PC-9 (cell line): ENCODE measurements around the gene SYAP1. TPM values are rescaled to one million over a fixed set of nuclear protein-coding genes. Genes with fewer than 3 reads are reported as not detected.
"Not testable (repeated sequence)": the region's sequence is repeated elsewhere in the genome, so short reads cannot be mapped to it uniquely, and the experiment has no call there.

ENCODE experiments used
- BruUV-seq: library from RNA; stranded (reverse); fragments of 400-500 nt; replicated peaks from 2 replicates; lab custom pipeline; 2021; lab: Mats Ljungman, UMichigan
- CTCF ChIA-PET: fragments of 300-600 bp; sonication (Branson Sonifier 250); formaldehyde crosslinking; loops from one replicate; lab custom pipeline; 2022; ENCODE audit warnings: antibody characterized with exemption; lab: Charles Lee
- POLR2A ChIA-PET: fragments of 300-600 bp; sonication (Branson Sonifier 250); formaldehyde crosslinking; loops from one replicate; lab custom pipeline; 2022; ENCODE audit warnings: antibody characterized with exemption; ENCODE audit not compliant: unreplicated experiment; lab: Charles Lee
- DNase-seq, 2 experiments: peaks; one replicate each; pipeline versions ENCODE4 v3.0.0 to v3.0.0-alpha.2; 2015 to 2022; ENCODE audit warnings: mixed read lengths in 1 of 2
- H2AFZ ChIP-seq: fragments of 200-600 bp; sonication (generic); 2 replicates; pipeline ENCODE4 v1.8.1; 2017; ENCODE audit warnings: antibody characterized with exemption
- H3F3A ChIP-seq: fragments of 200-600 bp; sonication (generic); 2 replicates; pipeline ENCODE4 v1.8.1; 2017; ENCODE audit warnings: antibody characterized with exemption, mild to moderate bottlenecking, low read depth; ENCODE audit not compliant: insufficient read depth
- H3K27ac ChIP-seq: fragments of 200-600 bp; sonication (generic); 2 replicates; pipeline ENCODE4 v1.6.1; 2016; ENCODE audit warnings: mixed run types
- H3K27me3 ChIP-seq: fragments of 200-600 bp; sonication (generic); 2 replicates; pipeline ENCODE4 v1.6.1; 2016; ENCODE audit warnings: low read depth, mixed run types; ENCODE audit not compliant: insufficient read depth
- H3K36me3 ChIP-seq: fragments of 200-600 bp; sonication (generic); 2 replicates; pipeline ENCODE4 v1.6.1; 2016; ENCODE audit warnings: low read depth, mixed run types
- H3K4me1 ChIP-seq: fragments of 200-600 bp; sonication (generic); replicated peaks from 2 replicates; pipeline ENCODE4 v1.6.1; 2016; ENCODE audit warnings: mixed run types; ENCODE audit not compliant: insufficient read depth
- H3K4me2 ChIP-seq: fragments of 200-600 bp; sonication (generic); 2 replicates; pipeline ENCODE4 v1.6.1; 2017; ENCODE audit warnings: mixed run types
- H3K4me3 ChIP-seq: fragments of 200-600 bp; sonication (generic); 2 replicates; pipeline ENCODE4 v1.6.1; 2016; ENCODE audit warnings: mixed run types
- H3K79me2 ChIP-seq: fragments of 200-600 bp; sonication (generic); 2 replicates; pipeline ENCODE4 v1.6.1; 2017; ENCODE audit warnings: low read depth, mixed run types
- H3K9me2 ChIP-seq: fragments of 200-600 bp; sonication (generic); 2 replicates; pipeline ENCODE4 v1.8.1; 2017; ENCODE audit warnings: mild to moderate bottlenecking; ENCODE audit not compliant: insufficient read depth
- H3K9me3 ChIP-seq: fragments of 200-600 bp; sonication (generic); 2 replicates; pipeline ENCODE4 v1.8.1; 2016; ENCODE audit warnings: low read depth; ENCODE audit not compliant: insufficient read depth
- H4K20me1 ChIP-seq: fragments of 200-600 bp; sonication (generic); 2 replicates; pipeline ENCODE4 v1.8.1; 2017; ENCODE audit not compliant: insufficient read depth
- CTCF ChIP-seq: fragments of 200-600 bp; sonication (generic); conservative IDR thresholded peaks from 2 replicates; pipeline ENCODE4 v1.6.1; 2017; ENCODE audit warnings: mixed run types, antibody characterized with exemption, mild to moderate bottlenecking, moderate library complexity
- EZH2 ChIP-seq: fragments of 200-600 bp; sonication (generic); IDR thresholded peaks from 2 replicates; pipeline ENCODE4 v1.8.0; 2017; ENCODE audit warnings: antibody characterized with exemption, low read depth
- intact Hi-C: fragments of 100-400 bp; cut with micrococcal nuclease; formaldehyde crosslinking; loops from one replicate; pipeline ENCODE4 v1.10.0; 2022; ENCODE audit not compliant: unreplicated experiment
- total RNA-seq: library from RNA; stranded (reverse); gene quantifications from 2 replicates; pipeline ENCODE4 v1.2.3, GENCODE V29; 2021

The SYAP1 gene
- total RNA-seq, 1 experiment from 2014 or later, result 41.2 TPM

- H3K36me3 ChIP-seq, result no peaks in the 10 kb centered on the region
- no TSS peak for BruUV-seq
- POLR2A ChIA-PET, result no interaction called here
- H3K4me1 ChIP-seq, result 0 out of 2 replicates have a peak, but pooled peaks cover 6% of the 10 kb centered on the region
- DNase-seq, result no peak
- H3F3A ChIP-seq, result peaks cover 14% of the 10 kb centered on the region; the same call in 1 of the 2 replicates
- no peaks in the 10 kb centered on the region for H3K27me3 ChIP-seq
- 0 out of 2 replicates have a peak overlapping the region, but pooled peaks have one; percentile 16 for H3K27ac ChIP-seq
- intact Hi-C loops, result no loop called here
- CTCF ChIA-PET, result no interaction called here
- peak overlapping the region; percentile 28; the same call in 1 of the 2 replicates for H3K4me2 ChIP-seq
- no peaks in the 10 kb centered on the region for H3K9me2 ChIP-seq
- no peaks in the 10 kb centered on the region for H3K9me3 ChIP-seq
- H2AFZ ChIP-seq, result no peak overlapping the region
- H4K20me1 ChIP-seq, result peaks cover 9% of the 10 kb centered on the region; the same call in 1 of the 2 replicates
- H3K4me3 ChIP-seq, result no peak overlapping the region
- peaks cover 69% of the 10 kb centered on the region for H3K79me2 ChIP-seq
- TF ChIP-seq CTCF, result no peak
- TF ChIP-seq EZH2, result no peak
These were observed 3.1 kb downstream of the SYAP1 start for GRCh38 chrX:16722481-16722880.

- intact Hi-C loops, result no loop called here
- Histone ChIP-seq H3F3A (peaks cover 3% of the 10 kb centered on the region; the same call in 1 of the 2 replicates), H3K4me2 (no peak overlapping the region), H3K79me2 (peaks cover 72% of the 10 kb centered on the region), H2AFZ (no peak overlapping the region), H3K27ac (no peak overlapping the region), H3K36me3 (no peaks in the 10 kb centered on the region), H3K4me3 (no peak overlapping the region), H3K4me1 (no peaks in the 10 kb centered on the region), H3K27me3 (no peaks in the 10 kb centered on the region), H3K9me2 (no peaks in the 10 kb centered on the region), H3K9me3 (no peaks in the 10 kb centered on the region), H4K20me1 (peaks cover 8% of the 10 kb centered on the region; the same call in 1 of the 2 replicates)
- no TSS peak for BruUV-seq
- POLR2A ChIA-PET, result no interaction called here
- TF ChIP-seq EZH2 (no peak), CTCF (no peak)
- CTCF ChIA-PET, result no interaction called here
- no peak for DNase-seq
These were observed 5.7 kb downstream of the SYAP1 start for GRCh38 chrX:16725072-16725471.

GRCh38 chrX:16726347-16726988 lies 7.1 kb downstream of the SYAP1 start:
- H2AFZ ChIP-seq, H3K4me2 ChIP-seq, H3F3A ChIP-seq, H3K4me3 ChIP-seq, intact Hi-C loops, H3K9me3 ChIP-seq, H4K20me1 ChIP-seq, H3K27ac ChIP-seq, H3K36me3 ChIP-seq, BruUV-seq, H3K4me1 ChIP-seq, H3K27me3 ChIP-seq, POLR2A ChIA-PET, DNase-seq, H3K9me2 ChIP-seq, CTCF ChIA-PET: not testable (repeated sequence)
- peaks cover 65% of the 10 kb centered on the region for H3K79me2 ChIP-seq
